Type B pancreatic cell (in vitro differentiated cells): ENCODE measurements around the gene SIAH1. TPM values are rescaled to one million over a fixed set of nuclear protein-coding genes. Genes with fewer than 3 reads are reported as not detected.
A peak's percentile ranks its signal among the peaks of the same experiment; 100 is the strongest.

Source experiments
- DNase-seq: peaks from one replicate; pipeline ENCODE4 v3.0.0; 2021; ENCODE audit warnings: mixed read lengths; ENCODE audit not compliant: unreplicated experiment; ENCODE audit errors: extremely low spot score
- H3K27ac Mint-ChIP-seq: 2 replicates; pipeline ENCODE4 v1.8.0; 2021; ENCODE audit warnings: mild to moderate bottlenecking, mixed read lengths
- H3K27me3 Mint-ChIP-seq: 2 replicates; pipeline ENCODE4 v1.8.0; 2021; ENCODE audit warnings: mixed read lengths
- H3K36me3 Mint-ChIP-seq: 2 replicates; pipeline ENCODE4 v1.8.0; 2021; ENCODE audit warnings: mixed read lengths
- H3K4me1 Mint-ChIP-seq: one replicate; pipeline ENCODE4 v1.8.0; 2021; ENCODE audit warnings: mixed read lengths; ENCODE audit not compliant: unreplicated experiment
- H3K4me3 Mint-ChIP-seq: 2 replicates; pipeline ENCODE4 v1.8.0; 2021; ENCODE audit warnings: mild to moderate bottlenecking, mixed read lengths
- H3K9me3 Mint-ChIP-seq: 2 replicates; pipeline ENCODE4 v1.8.0; 2021; ENCODE audit warnings: mixed read lengths
- total RNA-seq: library from RNA; stranded (reverse); gene quantifications from 2 replicates; pipeline ENCODE4 v1.2.1, GENCODE V29; 2021; ENCODE audit warnings: low replicate concordance
- TF ChIP-seq, protein P1 (sequence below): fragments of 200-600 bp; sonication (generic); conservative IDR thresholded peaks from 2 replicates; pipeline ENCODE4 v1.5.0; 2021; ENCODE audit warnings: antibody characterized with exemption, mild to moderate bottlenecking

SIAH1 gene
- total RNA-seq, 1 donor from 2014 or later, result 26.8 TPM

DNA sequence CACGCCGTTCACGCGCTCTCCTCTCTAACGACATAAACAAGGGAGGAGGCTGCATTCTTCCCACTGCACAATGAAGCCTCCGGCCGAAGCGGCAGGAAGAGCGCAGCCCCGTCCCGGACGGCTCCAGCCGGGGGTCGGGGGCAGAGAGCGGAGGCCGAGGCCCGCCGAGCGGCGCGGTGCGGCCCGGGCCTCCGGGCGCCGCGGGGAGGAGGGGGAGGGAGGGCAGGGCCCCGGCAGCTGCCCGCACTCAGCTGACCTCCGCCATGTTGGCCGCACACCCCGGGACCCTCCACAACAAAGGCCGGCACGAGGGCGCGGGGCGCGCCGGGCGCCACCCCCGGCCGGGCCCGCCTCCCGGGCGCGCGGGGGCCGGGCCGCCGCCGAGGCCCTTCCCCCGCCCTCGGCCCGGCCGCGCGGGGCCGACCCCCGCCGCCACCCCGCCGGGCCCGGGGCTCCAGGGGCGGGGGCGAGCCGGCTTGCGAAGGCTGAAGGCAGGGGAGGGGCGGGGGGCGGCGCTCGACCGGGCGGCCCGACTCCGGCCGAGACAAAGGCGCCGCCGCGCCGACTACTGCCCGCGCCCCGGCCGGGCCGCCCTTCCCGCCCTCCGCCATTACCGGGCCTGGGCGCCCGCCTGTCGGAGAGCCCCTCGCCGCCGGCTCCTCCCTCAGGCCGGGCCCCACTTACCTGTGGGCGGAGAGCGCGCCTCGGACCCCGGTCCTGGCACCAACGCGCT lies 527 bp downstream of the SIAH1 start:
- peak; percentile 76 for DNase-seq
- Mint-ChIP-seq H3K9me3 (peaks cover 8% of the 10 kb centered on the region), H3K27ac (peak overlapping the region; percentile 96), H3K36me3 (peaks cover 9% of the 10 kb centered on the region), H3K4me3 (peak overlapping the region; percentile 92), H3K27me3 (no peaks in the 10 kb centered on the region), H3K4me1 (peaks cover 27% of the 10 kb centered on the region)
- TF ChIP-seq, protein P1, sequence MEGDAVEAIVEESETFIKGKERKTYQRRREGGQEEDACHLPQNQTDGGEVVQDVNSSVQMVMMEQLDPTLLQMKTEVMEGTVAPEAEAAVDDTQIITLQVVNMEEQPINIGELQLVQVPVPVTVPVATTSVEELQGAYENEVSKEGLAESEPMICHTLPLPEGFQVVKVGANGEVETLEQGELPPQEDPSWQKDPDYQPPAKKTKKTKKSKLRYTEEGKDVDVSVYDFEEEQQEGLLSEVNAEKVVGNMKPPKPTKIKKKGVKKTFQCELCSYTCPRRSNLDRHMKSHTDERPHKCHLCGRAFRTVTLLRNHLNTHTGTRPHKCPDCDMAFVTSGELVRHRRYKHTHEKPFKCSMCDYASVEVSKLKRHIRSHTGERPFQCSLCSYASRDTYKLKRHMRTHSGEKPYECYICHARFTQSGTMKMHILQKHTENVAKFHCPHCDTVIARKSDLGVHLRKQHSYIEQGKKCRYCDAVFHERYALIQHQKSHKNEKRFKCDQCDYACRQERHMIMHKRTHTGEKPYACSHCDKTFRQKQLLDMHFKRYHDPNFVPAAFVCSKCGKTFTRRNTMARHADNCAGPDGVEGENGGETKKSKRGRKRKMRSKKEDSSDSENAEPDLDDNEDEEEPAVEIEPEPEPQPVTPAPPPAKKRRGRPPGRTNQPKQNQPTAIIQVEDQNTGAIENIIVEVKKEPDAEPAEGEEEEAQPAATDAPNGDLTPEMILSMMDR, result no peak

DNA sequence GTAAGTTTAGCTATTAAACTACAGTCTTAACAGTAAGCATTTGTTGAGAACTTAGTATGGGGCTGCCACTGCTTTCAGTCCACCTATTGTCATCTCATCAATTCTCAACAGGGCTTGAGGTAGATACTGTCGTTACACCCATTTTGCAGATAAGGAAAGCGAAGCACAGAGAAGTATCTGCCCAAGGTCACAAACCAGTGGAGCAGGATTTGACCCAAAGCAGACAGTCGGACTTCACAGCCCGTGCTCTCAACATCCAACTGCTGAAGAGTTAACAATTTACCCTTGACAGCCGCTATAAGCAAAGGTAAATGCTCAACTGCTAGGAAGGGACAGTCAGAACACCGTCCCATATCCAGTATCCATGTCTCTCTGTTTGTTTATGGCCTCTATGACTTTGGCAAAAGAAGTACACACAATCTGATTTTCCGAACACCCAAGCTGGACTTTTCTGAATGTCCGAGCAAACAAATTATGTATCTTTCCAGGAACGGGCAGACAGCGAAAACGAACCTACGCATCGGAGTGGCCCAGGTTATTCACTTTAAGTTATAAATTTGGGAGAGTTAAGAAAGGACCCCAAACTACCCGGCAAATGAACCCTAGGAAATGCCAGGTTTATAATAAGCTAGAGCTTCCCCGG lies 1.2 kb downstream of the SIAH1 start:
- peaks cover 12% of the 10 kb centered on the region for H3K36me3 Mint-ChIP-seq
- H3K4me1 Mint-ChIP-seq, result peaks cover 34% of the 10 kb centered on the region

DNA sequence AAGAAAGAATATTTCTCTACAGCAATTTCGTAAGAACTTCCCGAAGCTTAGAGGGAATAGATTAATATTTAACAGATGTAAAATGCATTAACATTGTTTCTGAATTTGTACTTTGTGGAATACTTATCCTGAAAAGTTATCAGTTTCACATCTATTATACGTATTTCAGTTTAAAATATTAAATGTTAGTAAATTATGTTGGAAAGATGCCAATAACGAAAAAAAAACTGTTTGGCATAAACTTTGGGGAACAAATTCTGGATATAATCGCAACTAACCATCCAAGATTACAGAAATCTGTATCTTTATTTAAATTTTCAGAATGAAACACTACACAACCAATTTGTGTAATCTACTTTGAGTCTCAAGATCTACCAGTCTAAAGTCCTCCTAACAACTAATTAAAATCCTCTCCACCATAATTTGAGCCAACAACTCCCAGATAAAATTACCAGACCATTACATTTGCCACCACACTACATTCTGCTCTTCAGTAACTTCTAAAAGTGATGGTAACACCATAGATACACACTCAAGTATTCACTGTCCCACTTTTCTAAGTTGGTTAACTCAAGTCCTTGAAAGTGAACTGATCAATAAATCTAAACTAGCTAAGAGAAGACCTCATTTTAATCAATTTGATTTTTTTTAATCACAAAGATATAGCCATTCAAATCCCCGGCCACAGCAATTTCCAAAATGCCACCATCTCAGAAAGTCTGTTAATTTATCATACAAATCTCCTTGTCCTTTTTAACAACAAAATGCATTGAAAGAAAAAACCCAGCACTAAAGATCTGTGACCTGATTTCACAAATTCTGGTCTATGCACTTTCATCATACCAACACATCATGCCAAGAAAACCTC lies 2.0 kb downstream of the SIAH1 start:
- H3K4me1 Mint-ChIP-seq, result peaks cover 41% of the 10 kb centered on the region
- H3K4me3 Mint-ChIP-seq, result peak overlapping the region; percentile 92
- TF ChIP-seq, protein P1, result no peak
- no peak for DNase-seq
- peaks cover 12% of the 10 kb centered on the region for H3K36me3 Mint-ChIP-seq
- H3K27me3 Mint-ChIP-seq, result no peaks in the 10 kb centered on the region
- peaks cover 8% of the 10 kb centered on the region for H3K9me3 Mint-ChIP-seq
- peak overlapping the region; percentile 96 for H3K27ac Mint-ChIP-seq

More for the DNA sequence above, 1.2 kb downstream of the SIAH1 start:
- peak overlapping the region; percentile 92 for H3K4me3 Mint-ChIP-seq
- DNase-seq, result no peak
- TF ChIP-seq, protein P1, result no peak
- H3K9me3 Mint-ChIP-seq, result peaks cover 8% of the 10 kb centered on the region
- peak overlapping the region; percentile 96 for H3K27ac Mint-ChIP-seq
- no peaks in the 10 kb centered on the region for H3K27me3 Mint-ChIP-seq

DNA sequence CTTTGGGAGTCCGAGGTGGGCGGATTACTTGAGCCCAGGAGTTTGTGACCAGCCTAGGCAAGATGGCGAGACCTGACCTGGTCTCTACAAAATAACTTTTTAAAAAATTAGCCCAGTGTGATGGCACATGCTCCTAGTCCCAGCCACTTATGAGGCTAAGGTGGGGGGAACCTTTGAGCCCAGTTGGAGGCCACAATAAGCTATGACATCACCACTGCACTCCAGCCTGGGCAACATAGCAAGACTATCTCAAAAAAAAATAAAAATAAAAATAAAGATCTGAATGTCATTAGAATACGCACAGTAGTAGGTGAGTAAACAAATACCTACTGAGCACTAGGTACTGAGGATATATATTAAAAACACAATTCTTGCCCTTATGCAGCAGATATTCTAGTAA lies 3.1 kb downstream of the SIAH1 start:
- TF ChIP-seq, protein P1, result no peak
- peak overlapping the region; percentile 65 for H3K4me3 Mint-ChIP-seq
- peaks cover 42% of the 10 kb centered on the region for H3K4me1 Mint-ChIP-seq
- no peak overlapping the region for H3K27ac Mint-ChIP-seq
- peaks cover 8% of the 10 kb centered on the region for H3K9me3 Mint-ChIP-seq
- no peaks in the 10 kb centered on the region for H3K27me3 Mint-ChIP-seq
- H3K36me3 Mint-ChIP-seq, result peaks cover 12% of the 10 kb centered on the region
- no peak for DNase-seq

DNA sequence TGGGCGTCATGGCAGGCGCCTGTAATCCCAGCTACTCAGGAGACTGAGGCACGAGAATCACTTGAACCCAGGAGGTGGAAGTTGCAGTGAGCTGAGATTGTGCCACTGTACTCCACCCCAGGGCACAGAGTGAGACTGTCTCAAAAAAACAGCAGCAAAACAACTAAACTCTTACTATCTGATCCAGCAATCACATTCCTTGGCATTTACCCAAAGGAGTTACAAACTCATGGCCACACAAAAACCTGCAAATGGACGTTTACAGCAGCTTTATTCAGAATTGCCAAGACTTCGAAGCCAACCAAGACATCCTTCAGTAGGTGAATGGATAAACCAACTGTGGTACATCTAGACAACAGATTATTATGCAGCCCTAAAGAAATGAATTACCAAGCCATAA lies 4.0 kb downstream of the SIAH1 start:
- no peak overlapping the region for H3K27ac Mint-ChIP-seq
- TF ChIP-seq, protein P1, result no peak
- H3K4me3 Mint-ChIP-seq, result peak overlapping the region; percentile 48
- H3K36me3 Mint-ChIP-seq, result peaks cover 12% of the 10 kb centered on the region
- H3K27me3 Mint-ChIP-seq, result no peaks in the 10 kb centered on the region
- peaks cover 49% of the 10 kb centered on the region for H3K4me1 Mint-ChIP-seq
- peaks cover 8% of the 10 kb centered on the region for H3K9me3 Mint-ChIP-seq
- DNase-seq, result no peak
